ENCODE results near the gene HTT-AS. TPM values are rescaled to one million over a fixed set of nuclear protein-coding genes. Genes with fewer than 3 reads are reported as not detected.

Gene HTT-AS
- polyA plus RNA-seq, 1 of the 3 experiments (the other 2 are of a cell fraction): not detected

DNA sequence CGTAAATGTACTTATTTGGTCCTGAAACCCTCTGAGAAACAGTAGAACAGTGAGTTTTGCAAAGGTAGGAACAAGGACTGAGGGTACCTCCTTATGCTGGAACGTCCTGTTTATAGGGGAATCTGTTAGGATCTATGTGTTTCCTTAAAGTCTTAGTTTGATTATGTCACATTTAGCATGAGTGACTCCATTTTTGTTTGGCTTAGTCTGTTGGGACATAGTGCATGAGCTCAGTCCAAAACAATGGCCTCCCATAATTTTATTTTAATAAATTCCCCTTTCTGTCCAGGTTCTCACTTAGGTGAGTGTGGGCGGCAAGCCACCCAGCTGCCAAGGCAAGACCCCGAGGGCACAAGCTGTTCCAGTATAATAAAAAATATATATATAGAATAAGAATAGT, 27.7 kb downstream of the HTT-AS start:
- no peaks in the 10 kb centered on the region for H3F3A ChIP-seq (replicated peaks; ENCODE audit: insufficient read depth)
- H3K4me2 ChIP-seq: no peak overlapping the region
- H3K9me2 ChIP-seq: no peaks in the 10 kb centered on the region
- no peak for TF ChIP-seq FOXJ3 (CRISPR knock-in tag; IDR thresholded peaks at IDR 0.05)
- TF ChIP-seq, protein P1, sequence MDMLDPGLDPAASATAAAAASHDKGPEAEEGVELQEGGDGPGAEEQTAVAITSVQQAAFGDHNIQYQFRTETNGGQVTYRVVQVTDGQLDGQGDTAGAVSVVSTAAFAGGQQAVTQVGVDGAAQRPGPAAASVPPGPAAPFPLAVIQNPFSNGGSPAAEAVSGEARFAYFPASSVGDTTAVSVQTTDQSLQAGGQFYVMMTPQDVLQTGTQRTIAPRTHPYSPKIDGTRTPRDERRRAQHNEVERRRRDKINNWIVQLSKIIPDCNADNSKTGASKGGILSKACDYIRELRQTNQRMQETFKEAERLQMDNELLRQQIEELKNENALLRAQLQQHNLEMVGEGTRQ (IDR thresholded peaks at IDR 0.05; ENCODE audit: borderline replicate concordance, low read depth, low read length): no peak
- TF ChIP-seq JUND (IDR thresholded peaks at IDR 0.05): no peak
- no peak for TF ChIP-seq SIN3A (IDR thresholded peaks at IDR 0.05; ENCODE audit: borderline replicate concordance, low read depth, low read length)
- TF ChIP-seq POLR2AphosphoS5 (IDR thresholded peaks at IDR 0.05; ENCODE audit: low read depth, low read length): no peak
- TF ChIP-seq TAF1 (IDR thresholded peaks at IDR 0.05; ENCODE audit: borderline replicate concordance, low read depth, low read length): no peak
- no peak for TF ChIP-seq NRF1 (IDR thresholded peaks at IDR 0.05; ENCODE audit: low read depth, low read length)
- TF ChIP-seq, protein P2, sequence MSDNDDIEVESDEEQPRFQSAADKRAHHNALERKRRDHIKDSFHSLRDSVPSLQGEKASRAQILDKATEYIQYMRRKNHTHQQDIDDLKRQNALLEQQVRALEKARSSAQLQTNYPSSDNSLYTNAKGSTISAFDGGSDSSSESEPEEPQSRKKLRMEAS (IDR thresholded peaks at IDR 0.05; ENCODE audit: low read depth): no peak
- TF ChIP-seq MXI1 (IDR thresholded peaks at IDR 0.05; ENCODE audit: low read depth, low read length): no peak
- no peak for TF ChIP-seq GABPA (IDR thresholded peaks at IDR 0.05; ENCODE audit: low read depth)
- TF ChIP-seq, protein P3, sequence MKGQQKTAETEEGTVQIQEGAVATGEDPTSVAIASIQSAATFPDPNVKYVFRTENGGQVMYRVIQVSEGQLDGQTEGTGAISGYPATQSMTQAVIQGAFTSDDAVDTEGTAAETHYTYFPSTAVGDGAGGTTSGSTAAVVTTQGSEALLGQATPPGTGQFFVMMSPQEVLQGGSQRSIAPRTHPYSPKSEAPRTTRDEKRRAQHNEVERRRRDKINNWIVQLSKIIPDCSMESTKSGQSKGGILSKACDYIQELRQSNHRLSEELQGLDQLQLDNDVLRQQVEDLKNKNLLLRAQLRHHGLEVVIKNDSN (IDR thresholded peaks at IDR 0.05; ENCODE audit: borderline replicate concordance, low read depth): no peak
- no peaks in the 10 kb centered on the region for H3K9me3 ChIP-seq
- H3K9ac ChIP-seq: no peak overlapping the region
- no peaks in the 10 kb centered on the region for H3K79me2 ChIP-seq (ENCODE audit: insufficient read depth)
- no peak for DNase-seq
- H4K20me1 ChIP-seq (ENCODE audit: insufficient read depth): no peaks in the 10 kb centered on the region
- no peaks in the 10 kb centered on the region for H3K27me3 ChIP-seq (ENCODE audit: insufficient read depth)
- POLR2A ChIA-PET: no interaction called here
- no peak overlapping the region for H2AFZ ChIP-seq (ENCODE audit: low read depth)
- WGBS (ENCODE audit: low lambda C conversion rate): 63% methylated on average over 4 of the region's 4 CpGs
- H3K4me1 ChIP-seq (ENCODE audit: control insufficient read depth in 1 of 2, insufficient read depth in 2 of 2, low read depth in 1 of 2, low read length in 1 of 2): peaks cover 0 to 1% of the 10 kb centered on the region in 2 experiments; a peak in 1 of 4 replicates
- no peaks in the 10 kb centered on the region for H3K36me3 ChIP-seq (replicated peaks in 1 of 2; ENCODE audit: control insufficient read depth in 1 of 2, insufficient read depth in 2 of 2, low read length in 1 of 2)
- CTCF ChIA-PET: interaction anchor here (0.6 to 2.9 kb wide), 16 partner anchors 9 to 219 kb away, joined by 3 to 15 read pairs (median 4); no protein-coding TSS in a partner anchor
- H3K27ac ChIP-seq (ENCODE audit: low read depth in 2 of 2, low read length in 1 of 2): no peak overlapping the region
- no peak overlapping the region for H3K4me3 ChIP-seq (ENCODE audit: low read depth in 2 of 2, low read length in 1 of 2)

DNA sequence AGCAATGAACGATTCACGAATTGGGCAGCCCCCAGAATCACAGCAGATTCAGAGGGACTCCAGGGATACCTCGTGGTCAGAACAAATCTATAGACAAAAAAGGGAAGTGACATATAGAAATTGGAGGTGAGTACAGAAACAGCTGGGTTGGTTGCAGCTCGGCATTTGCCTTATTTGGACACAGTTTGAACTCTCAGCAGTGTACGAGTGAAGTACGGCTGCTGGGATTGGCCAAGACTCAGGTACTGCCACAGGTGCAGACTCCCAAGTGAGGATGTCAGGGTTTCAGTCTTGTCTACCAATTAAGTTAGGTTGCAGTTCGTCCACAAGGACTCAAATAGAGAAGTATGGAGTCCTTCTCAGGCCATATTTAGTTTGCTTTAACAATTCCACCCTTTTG, 28.2 kb downstream of the HTT-AS start:
- POLR2A ChIA-PET: no interaction called here
- H3F3A ChIP-seq (replicated peaks; ENCODE audit: insufficient read depth): no peaks in the 10 kb centered on the region
- H3K79me2 ChIP-seq (ENCODE audit: insufficient read depth): no peaks in the 10 kb centered on the region
- no peaks in the 10 kb centered on the region for H3K36me3 ChIP-seq (replicated peaks in 1 of 2; ENCODE audit: control insufficient read depth in 1 of 2, insufficient read depth in 2 of 2, low read length in 1 of 2)
- WGBS (ENCODE audit: low lambda C conversion rate): 39% methylated on average over 7 of the region's 7 CpGs
- no peaks in the 10 kb centered on the region for H4K20me1 ChIP-seq (ENCODE audit: insufficient read depth)
- H3K27me3 ChIP-seq (ENCODE audit: insufficient read depth): no peaks in the 10 kb centered on the region
- no peaks in the 10 kb centered on the region for H3K9me3 ChIP-seq
- no peak overlapping the region for H3K4me2 ChIP-seq
- CTCF ChIA-PET: interaction anchor here (0.8 to 2.9 kb wide), 8 partner anchors 8 to 90 kb away, joined by 3 to 15 read pairs (median 4); no protein-coding TSS in a partner anchor
- DNase-seq: no peak
- TF ChIP-seq, protein P4, sequence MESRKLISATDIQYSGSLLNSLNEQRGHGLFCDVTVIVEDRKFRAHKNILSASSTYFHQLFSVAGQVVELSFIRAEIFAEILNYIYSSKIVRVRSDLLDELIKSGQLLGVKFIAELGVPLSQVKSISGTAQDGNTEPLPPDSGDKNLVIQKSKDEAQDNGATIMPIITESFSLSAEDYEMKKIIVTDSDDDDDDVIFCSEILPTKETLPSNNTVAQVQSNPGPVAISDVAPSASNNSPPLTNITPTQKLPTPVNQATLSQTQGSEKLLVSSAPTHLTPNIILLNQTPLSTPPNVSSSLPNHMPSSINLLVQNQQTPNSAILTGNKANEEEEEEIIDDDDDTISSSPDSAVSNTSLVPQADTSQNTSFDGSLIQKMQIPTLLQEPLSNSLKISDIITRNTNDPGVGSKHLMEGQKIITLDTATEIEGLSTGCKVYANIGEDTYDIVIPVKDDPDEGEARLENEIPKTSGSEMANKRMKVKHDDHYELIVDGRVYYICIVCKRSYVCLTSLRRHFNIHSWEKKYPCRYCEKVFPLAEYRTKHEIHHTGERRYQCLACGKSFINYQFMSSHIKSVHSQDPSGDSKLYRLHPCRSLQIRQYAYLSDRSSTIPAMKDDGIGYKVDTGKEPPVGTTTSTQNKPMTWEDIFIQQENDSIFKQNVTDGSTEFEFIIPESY (IDR thresholded peaks at IDR 0.05; ENCODE audit: borderline replicate concordance, low read depth): no peak
- TF ChIP-seq YY1 (IDR thresholded peaks at IDR 0.05; ENCODE audit: low read depth) (no peak), SIN3A (IDR thresholded peaks at IDR 0.05; ENCODE audit: borderline replicate concordance, low read depth, low read length) (no peak), GABPA (IDR thresholded peaks at IDR 0.05; ENCODE audit: low read depth) (no peak), POLR2AphosphoS5 (IDR thresholded peaks at IDR 0.05; ENCODE audit: low read depth, low read length) (no peak), JUND (IDR thresholded peaks at IDR 0.05) (no peak)
- TF ChIP-seq, protein P2 (IDR thresholded peaks at IDR 0.05; ENCODE audit: low read depth): no peak
- TF ChIP-seq, protein P5, sequence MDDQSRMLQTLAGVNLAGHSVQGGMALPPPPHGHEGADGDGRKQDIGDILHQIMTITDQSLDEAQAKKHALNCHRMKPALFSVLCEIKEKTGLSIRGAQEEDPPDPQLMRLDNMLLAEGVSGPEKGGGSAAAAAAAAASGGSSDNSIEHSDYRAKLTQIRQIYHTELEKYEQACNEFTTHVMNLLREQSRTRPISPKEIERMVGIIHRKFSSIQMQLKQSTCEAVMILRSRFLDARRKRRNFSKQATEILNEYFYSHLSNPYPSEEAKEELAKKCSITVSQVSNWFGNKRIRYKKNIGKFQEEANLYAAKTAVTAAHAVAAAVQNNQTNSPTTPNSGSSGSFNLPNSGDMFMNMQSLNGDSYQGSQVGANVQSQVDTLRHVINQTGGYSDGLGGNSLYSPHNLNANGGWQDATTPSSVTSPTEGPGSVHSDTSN (IDR thresholded peaks at IDR 0.05): no peak
- H3K27ac ChIP-seq (ENCODE audit: low read depth in 2 of 2, low read length in 1 of 2): no peak overlapping the region
- no peaks in the 10 kb centered on the region for H3K9me2 ChIP-seq
- peaks cover 0 to 3% of the 10 kb centered on the region in 2 experiments; a peak in 1 of 4 replicates for H3K4me1 ChIP-seq (ENCODE audit: control insufficient read depth in 1 of 2, insufficient read depth in 2 of 2, low read depth in 1 of 2, low read length in 1 of 2)
- H2AFZ ChIP-seq (ENCODE audit: low read depth): no peak overlapping the region
- H3K9ac ChIP-seq: no peak overlapping the region
- no peak overlapping the region for H3K4me3 ChIP-seq (ENCODE audit: low read depth in 2 of 2, low read length in 1 of 2)
